Osteocyte (in vitro differentiated cells): ENCODE results near the gene ERMP1. TPM values are rescaled to one million over a fixed set of nuclear protein-coding genes. Genes with fewer than 3 reads are reported as not detected.

Source experiments
- DNase-seq: peaks from one replicate; pipeline ENCODE4 v3.0.0; 2021; ENCODE audit warnings: mixed read lengths; ENCODE audit not compliant: unreplicated experiment; ENCODE audit errors: extremely low spot score
- H3K27ac Mint-ChIP-seq: one replicate; pipeline ENCODE4 v1.8.0; 2021; ENCODE audit warnings: mild to moderate bottlenecking, mixed read lengths; ENCODE audit not compliant: unreplicated experiment
- H3K27me3 Mint-ChIP-seq: one replicate; pipeline ENCODE4 v1.8.0; 2021; ENCODE audit warnings: mixed read lengths; ENCODE audit not compliant: unreplicated experiment
- H3K36me3 Mint-ChIP-seq: one replicate; pipeline ENCODE4 v1.8.0; 2021; ENCODE audit warnings: mixed read lengths; ENCODE audit not compliant: unreplicated experiment
- H3K4me1 Mint-ChIP-seq: one replicate; pipeline ENCODE4 v1.8.0; 2021; ENCODE audit warnings: mixed read lengths; ENCODE audit not compliant: unreplicated experiment
- H3K4me3 Mint-ChIP-seq: one replicate; pipeline ENCODE4 v1.8.0; 2021; ENCODE audit warnings: mild to moderate bottlenecking, moderate library complexity, mixed read lengths; ENCODE audit not compliant: unreplicated experiment
- H3K9me3 Mint-ChIP-seq: one replicate; pipeline ENCODE4 v1.8.0; 2021; ENCODE audit warnings: mixed read lengths; ENCODE audit not compliant: unreplicated experiment
- total RNA-seq: library from RNA; stranded (reverse); gene quantifications from 2 replicates; pipeline ENCODE4 v1.2.1, GENCODE V29; 2021
- TF ChIP-seq, protein P1 (sequence below): fragments of 200-600 bp; sonication (generic); IDR thresholded peaks from 2 replicates; pipeline ENCODE4 v1.5.0; 2021; ENCODE audit warnings: antibody characterized with exemption, mild to moderate bottlenecking, moderate library complexity

ERMP1 gene
- total RNA-seq, 1 donor from 2014 or later: 19.7 TPM

DNA sequence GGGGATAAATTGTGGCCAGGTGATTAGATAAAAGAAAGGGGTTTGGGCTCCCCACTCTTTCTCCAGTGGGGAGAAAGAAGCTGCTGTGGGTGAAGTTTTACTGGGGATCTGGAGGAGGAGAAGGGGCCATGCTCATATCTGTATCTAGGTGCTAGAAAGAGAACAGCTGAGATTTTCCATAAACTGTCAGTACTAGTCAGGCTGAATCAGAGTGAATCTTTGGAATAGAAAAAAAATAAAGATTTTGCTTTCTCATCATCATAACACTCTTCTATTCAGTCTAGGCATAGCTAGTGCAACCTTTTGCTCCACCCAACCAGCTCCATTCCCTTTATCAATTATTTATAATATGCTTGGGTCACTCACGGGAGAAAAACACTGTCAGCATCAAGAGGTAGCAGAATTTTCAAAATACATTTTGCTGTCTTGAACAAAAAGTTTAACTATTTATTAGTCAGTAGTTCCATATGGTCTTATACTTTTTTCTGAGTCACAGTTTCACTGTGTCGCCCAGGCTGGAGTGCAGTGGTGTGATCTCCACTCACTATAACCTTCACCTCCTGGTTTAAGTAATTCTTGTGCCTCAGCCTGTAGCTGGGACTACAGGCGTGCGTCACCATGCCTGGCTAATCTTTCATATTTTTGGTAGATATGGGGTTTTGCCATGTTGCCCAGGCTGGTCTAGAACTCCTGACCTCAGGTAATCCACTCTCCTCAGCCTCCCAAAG, 21.3 kb upstream of the ERMP1 start:
- Mint-ChIP-seq H3K27me3 (peaks cover 61% of the 10 kb centered on the region), H3K27ac (no peak overlapping the region)
- DNase-seq: no peak

DNA sequence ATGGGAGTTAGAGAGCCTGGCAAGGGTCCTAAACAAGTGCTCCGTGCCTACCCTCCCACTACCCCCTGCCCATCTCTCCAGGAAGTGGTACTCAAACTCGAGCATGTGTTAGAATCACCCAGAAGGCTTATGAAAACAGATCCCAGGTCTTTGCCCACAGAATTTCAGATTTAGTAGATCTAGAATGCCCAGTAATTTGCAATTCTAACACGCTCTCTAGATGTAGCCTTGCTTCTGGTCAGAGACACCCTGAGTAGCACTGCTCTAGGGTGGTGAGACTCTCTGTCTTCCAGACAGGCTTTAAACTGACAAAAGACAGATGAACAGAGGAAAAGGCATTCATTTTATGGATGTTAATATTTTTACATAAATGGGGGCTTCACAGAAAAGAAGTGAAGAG, 20.7 kb upstream of the ERMP1 start:
- H3K9me3 Mint-ChIP-seq: no peaks in the 10 kb centered on the region
- no peak overlapping the region for H3K4me3 Mint-ChIP-seq
- peaks cover 6% of the 10 kb centered on the region for H3K36me3 Mint-ChIP-seq
- no peak for DNase-seq
- TF ChIP-seq, protein P1, sequence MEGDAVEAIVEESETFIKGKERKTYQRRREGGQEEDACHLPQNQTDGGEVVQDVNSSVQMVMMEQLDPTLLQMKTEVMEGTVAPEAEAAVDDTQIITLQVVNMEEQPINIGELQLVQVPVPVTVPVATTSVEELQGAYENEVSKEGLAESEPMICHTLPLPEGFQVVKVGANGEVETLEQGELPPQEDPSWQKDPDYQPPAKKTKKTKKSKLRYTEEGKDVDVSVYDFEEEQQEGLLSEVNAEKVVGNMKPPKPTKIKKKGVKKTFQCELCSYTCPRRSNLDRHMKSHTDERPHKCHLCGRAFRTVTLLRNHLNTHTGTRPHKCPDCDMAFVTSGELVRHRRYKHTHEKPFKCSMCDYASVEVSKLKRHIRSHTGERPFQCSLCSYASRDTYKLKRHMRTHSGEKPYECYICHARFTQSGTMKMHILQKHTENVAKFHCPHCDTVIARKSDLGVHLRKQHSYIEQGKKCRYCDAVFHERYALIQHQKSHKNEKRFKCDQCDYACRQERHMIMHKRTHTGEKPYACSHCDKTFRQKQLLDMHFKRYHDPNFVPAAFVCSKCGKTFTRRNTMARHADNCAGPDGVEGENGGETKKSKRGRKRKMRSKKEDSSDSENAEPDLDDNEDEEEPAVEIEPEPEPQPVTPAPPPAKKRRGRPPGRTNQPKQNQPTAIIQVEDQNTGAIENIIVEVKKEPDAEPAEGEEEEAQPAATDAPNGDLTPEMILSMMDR: no peak
- no peak overlapping the region for H3K27ac Mint-ChIP-seq
- peaks cover 61% of the 10 kb centered on the region for H3K27me3 Mint-ChIP-seq
- peaks cover 3% of the 10 kb centered on the region for H3K4me1 Mint-ChIP-seq

More for the DNA sequence above, 21.3 kb upstream of the ERMP1 start:
- H3K4me1 Mint-ChIP-seq: peaks cover 3% of the 10 kb centered on the region
- H3K36me3 Mint-ChIP-seq: peaks cover 6% of the 10 kb centered on the region
- H3K9me3 Mint-ChIP-seq: no peaks in the 10 kb centered on the region
- H3K4me3 Mint-ChIP-seq: no peak overlapping the region
- TF ChIP-seq, protein P1: no peak

DNA sequence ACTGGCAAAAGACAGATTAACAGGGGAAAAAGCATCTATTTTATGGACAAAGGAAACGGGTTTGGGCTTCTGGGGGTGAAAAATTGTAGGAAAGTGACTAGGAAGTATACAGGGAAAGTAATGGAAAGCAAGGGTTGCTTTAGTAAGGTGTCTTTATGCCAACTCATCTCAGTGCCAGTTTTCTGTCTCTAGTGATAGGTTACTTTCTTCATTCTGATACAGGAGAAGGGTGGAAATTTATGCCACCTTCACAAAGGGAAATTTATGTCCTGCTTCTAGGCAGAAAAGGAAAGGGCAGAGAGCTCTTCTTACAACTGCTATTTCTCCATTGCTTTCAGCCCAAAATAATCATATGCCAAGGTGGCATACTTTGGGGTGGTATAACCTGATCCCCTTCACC, 20.1 kb upstream of the ERMP1 start:
- no peak for DNase-seq
- TF ChIP-seq, protein P1: no peak
- H3K4me1 Mint-ChIP-seq: peaks cover 3% of the 10 kb centered on the region
- no peak overlapping the region for H3K4me3 Mint-ChIP-seq
- no peaks in the 10 kb centered on the region for H3K9me3 Mint-ChIP-seq
- peaks cover 66% of the 10 kb centered on the region for H3K27me3 Mint-ChIP-seq
- no peak overlapping the region for H3K27ac Mint-ChIP-seq
- H3K36me3 Mint-ChIP-seq: peaks cover 6% of the 10 kb centered on the region

DNA sequence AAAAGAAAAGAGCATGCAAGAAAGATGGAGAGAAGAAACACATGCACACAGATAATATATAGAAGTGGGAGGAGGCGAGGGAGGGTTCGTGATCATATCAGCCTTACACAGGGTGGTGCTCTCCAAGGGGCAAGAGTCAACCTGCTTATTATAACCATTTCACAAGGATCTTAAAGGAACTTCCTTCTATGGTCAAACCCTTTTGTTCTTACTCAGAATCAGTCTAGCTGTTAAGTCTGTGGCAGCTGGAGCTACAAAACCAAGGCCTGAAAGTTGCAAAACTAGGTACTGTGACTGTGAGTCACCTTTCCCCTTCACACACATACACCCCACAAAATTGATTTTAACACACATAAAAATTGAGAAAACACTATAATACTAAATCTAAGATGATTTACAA, 18.5 kb upstream of the ERMP1 start:
- H3K36me3 Mint-ChIP-seq: peaks cover 6% of the 10 kb centered on the region
- DNase-seq: no peak

DNA sequence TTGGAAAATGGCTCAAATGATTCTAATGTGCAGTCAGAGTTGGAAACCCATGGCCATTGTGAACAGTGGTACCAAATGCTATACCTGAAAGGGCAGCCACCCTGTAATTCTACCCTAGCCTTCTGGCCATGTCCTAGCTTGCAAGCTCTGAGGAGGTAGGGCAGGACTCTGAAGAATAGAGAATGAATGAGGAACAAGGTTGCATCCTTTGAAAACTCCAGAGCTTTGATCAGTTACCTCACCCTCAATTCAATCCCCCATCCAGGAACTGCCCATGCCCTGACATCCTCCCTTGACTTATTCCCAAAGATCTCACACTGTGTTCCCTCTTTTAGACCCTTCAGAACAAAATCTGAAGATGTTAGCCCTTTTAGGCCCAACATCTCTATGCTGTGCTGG, 17.8 kb upstream of the ERMP1 start:
- no peak for DNase-seq
- Mint-ChIP-seq H3K27ac (no peak overlapping the region), H3K9me3 (no peaks in the 10 kb centered on the region), H3K27me3 (peaks cover 67% of the 10 kb centered on the region), H3K36me3 (peaks cover 6% of the 10 kb centered on the region), H3K4me1 (peaks cover 5% of the 10 kb centered on the region), H3K4me3 (no peak overlapping the region)
- TF ChIP-seq, protein P1: no peak

More for the DNA sequence above, 18.5 kb upstream of the ERMP1 start:
- Mint-ChIP-seq H3K27me3 (peaks cover 66% of the 10 kb centered on the region), H3K4me1 (peaks cover 3% of the 10 kb centered on the region), H3K9me3 (no peaks in the 10 kb centered on the region), H3K4me3 (no peak overlapping the region), H3K27ac (no peak overlapping the region)
- TF ChIP-seq, protein P1: no peak
